ENCODE results near the gene NTHL1. TPM values are rescaled to one million over a fixed set of nuclear protein-coding genes. Genes with fewer than 3 reads are reported as not detected.

The NTHL1 gene
- total and polyA plus RNA-seq, 9 of the 15 experiments (the other 6 are each of a cell fraction or from before 2014, with no cell fraction given), result 1.1 to 58.8 (median 17.6) TPM

DNA sequence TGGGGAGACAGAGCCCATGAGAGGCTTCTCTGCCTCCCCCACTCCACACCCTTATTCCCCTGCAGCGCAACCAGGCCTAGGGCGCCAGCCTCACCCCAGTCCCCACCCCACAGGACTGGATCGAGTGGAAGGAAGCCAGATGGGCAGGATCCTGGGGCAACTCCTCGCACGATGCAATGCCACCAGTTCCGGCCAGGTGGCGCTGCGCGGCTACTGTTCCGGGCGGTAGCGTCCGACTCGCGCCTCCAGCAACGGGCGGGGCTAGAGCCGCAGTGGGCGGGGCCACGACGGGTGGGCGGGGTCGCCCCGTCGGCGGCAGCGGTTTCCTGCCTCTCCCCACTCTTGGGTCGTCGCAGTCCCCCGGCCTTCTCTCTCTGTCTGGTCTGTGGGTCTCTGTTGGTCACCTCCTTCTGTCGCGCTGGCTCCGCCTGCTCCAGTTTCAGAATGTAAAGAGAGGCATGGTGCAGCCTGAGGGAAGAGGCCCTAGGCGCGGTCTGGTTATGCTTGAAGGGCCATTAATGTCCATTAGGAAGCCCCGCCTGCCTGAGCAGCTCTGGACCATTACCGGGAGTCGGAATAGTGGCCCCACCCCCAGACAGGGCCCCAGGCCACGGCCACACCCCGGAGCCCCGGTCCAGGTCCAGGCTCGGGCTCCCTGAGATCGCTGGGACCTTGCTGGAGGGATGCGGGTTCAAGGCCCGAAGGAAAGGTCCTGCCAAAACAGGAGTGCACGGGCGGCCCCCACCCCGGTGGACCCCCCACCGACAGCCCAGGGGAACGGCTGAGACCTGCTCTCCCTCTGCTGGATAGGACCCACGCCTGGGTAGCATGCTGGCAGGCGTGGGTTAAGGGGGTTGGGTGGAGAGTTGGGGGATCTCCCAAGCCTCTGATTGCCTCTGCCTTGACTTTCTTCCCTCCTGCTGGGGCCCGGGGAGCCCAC is 24.3 kb downstream of the NTHL1 start (continued):
- TF ChIP-seq, protein P1, sequence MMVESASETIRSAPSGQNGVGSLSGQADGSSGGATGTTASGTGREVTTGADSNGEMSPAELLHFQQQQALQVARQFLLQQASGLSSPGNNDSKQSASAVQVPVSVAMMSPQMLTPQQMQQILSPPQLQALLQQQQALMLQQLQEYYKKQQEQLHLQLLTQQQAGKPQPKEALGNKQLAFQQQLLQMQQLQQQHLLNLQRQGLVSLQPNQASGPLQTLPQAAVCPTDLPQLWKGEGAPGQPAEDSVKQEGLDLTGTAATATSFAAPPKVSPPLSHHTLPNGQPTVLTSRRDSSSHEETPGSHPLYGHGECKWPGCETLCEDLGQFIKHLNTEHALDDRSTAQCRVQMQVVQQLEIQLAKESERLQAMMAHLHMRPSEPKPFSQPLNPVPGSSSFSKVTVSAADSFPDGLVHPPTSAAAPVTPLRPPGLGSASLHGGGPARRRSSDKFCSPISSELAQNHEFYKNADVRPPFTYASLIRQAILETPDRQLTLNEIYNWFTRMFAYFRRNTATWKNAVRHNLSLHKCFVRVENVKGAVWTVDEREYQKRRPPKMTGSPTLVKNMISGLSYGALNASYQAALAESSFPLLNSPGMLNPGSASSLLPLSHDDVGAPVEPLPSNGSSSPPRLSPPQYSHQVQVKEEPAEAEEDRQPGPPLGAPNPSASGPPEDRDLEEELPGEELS (CRISPR knock-in tag; IDR thresholded peaks at IDR 0.05; ENCODE audit: borderline replicate concordance), result 0 out of 2 replicates have a peak, but pooled peaks have one; percentile 70
- TF ChIP-seq TBP (optimal IDR thresholded peaks at IDR 0.05; ENCODE audit: low read depth, low read length), result peak; percentile 37
- TF ChIP-seq GABPB1 (CRISPR knock-in tag; IDR thresholded peaks at IDR 0.05), result peak; percentile 71; the same call in 1 of the 2 replicates
- peak; percentile 72; the same call in 1 of the 2 replicates for TF ChIP-seq CTBP1 (IDR thresholded peaks at IDR 0.05; ENCODE audit: borderline replicate concordance)
- TF ChIP-seq ZNF146 (CRISPR knock-in tag; IDR thresholded peaks at IDR 0.05; ENCODE audit: unreplicated experiment), result no peak
- TF ChIP-seq HNRNPL (IDR thresholded peaks at IDR 0.05; ENCODE audit: low read depth, low read length), result no peak
- no peak for TF ChIP-seq ZNF586 (CRISPR knock-in tag; conservative IDR thresholded peaks at IDR 0.05)
- TF ChIP-seq MYC (IDR thresholded peaks at IDR 0.05; ENCODE audit: low read depth, low read length), result peak; percentile 64; the same call in 1 of the 2 replicates
- no peak for TF ChIP-seq MYC (CRISPR knock-in tag; IDR thresholded peaks at IDR 0.05; ENCODE audit: borderline replicate concordance, low read depth)
- TF ChIP-seq, protein P2, sequence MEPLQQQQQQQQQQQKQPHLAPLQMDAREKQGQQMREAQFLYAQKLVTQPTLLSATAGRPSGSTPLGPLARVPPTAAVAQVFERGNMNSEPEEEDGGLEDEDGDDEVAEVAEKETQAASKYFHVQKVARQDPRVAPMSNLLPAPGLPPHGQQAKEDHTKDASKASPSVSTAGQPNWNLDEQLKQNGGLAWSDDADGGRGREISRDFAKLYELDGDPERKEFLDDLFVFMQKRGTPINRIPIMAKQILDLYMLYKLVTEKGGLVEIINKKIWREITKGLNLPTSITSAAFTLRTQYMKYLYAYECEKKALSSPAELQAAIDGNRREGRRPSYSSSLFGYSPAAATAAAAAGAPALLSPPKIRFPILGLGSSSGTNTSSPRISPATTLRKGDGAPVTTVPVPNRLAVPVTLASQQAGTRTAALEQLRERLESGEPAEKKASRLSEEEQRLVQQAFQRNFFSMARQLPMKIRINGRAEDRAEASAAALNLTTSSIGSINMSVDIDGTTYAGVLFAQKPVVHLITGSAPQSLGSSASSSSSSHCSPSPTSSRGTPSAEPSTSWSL (CRISPR knock-in tag; IDR thresholded peaks at IDR 0.05; ENCODE audit: borderline replicate concordance), result no peak
- no peak for TF ChIP-seq ZNF316 (IDR thresholded peaks at IDR 0.05)
- TF ChIP-seq ZBTB7A (IDR thresholded peaks at IDR 0.05; ENCODE audit: borderline replicate concordance, control insufficient read depth, low read depth, low read length), result peak; percentile 71; the same call in 1 of the 2 replicates
- peak; percentile 3; the same call in 1 of the 2 replicates for TF ChIP-seq MBD2 (IDR thresholded peaks at IDR 0.05; ENCODE audit: borderline replicate concordance, low read depth)
- peak; percentile 43 for TF ChIP-seq EGR1 (conservative IDR thresholded peaks at IDR 0.05)
- TF ChIP-seq ARID1B (IDR thresholded peaks at IDR 0.05), result no peak
- TF ChIP-seq CCNT2 (IDR thresholded peaks at IDR 0.05; ENCODE audit: borderline replicate concordance, extremely low read depth, insufficient read length, low read depth, low read length), result peak; percentile 56
- TF ChIP-seq, protein P3, sequence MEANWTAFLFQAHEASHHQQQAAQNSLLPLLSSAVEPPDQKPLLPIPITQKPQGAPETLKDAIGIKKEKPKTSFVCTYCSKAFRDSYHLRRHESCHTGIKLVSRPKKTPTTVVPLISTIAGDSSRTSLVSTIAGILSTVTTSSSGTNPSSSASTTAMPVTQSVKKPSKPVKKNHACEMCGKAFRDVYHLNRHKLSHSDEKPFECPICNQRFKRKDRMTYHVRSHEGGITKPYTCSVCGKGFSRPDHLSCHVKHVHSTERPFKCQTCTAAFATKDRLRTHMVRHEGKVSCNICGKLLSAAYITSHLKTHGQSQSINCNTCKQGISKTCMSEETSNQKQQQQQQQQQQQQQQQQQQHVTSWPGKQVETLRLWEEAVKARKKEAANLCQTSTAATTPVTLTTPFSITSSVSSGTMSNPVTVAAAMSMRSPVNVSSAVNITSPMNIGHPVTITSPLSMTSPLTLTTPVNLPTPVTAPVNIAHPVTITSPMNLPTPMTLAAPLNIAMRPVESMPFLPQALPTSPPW (CRISPR knock-in tag; IDR thresholded peaks at IDR 0.05), result peak; percentile 86
- TF ChIP-seq, protein P4, sequence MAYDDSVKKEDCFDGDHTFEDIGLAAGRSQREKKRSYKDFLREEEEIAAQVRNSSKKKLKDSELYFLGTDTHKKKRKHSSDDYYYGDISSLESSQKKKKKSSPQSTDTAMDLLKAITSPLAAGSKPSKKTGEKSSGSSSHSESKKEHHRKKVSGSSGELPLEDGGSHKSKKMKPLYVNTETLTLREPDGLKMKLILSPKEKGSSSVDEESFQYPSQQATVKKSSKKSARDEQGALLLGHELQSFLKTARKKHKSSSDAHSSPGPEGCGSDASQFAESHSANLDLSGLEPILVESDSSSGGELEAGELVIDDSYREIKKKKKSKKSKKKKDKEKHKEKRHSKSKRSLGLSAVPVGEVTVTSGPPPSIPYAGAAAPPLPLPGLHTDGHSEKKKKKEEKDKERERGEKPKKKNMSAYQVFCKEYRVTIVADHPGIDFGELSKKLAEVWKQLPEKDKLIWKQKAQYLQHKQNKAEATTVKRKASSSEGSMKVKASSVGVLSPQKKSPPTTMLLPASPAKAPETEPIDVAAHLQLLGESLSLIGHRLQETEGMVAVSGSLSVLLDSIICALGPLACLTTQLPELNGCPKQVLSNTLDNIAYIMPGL (CRISPR knock-in tag; IDR thresholded peaks at IDR 0.05), result no peak; the same call in 1 of the 2 replicates
- TF ChIP-seq U2AF2 (optimal IDR thresholded peaks at IDR 0.05; ENCODE audit: low read depth, low read length), result no peak

Data from K562 (cell line).